Activated naive CD4-positive, alpha-beta T cell treated with anti-CD3 and anti-CD28 coated beads for 36 hours (primary cell): ENCODE data around the gene LIN37. TPM values are rescaled to one million over a fixed set of nuclear protein-coding genes. Genes with fewer than 3 reads are reported as not detected.

ENCODE experiments used
- CTCF ChIA-PET: fragments of 350-600 bp; sonication (Branson Sonifier 250); formaldehyde crosslinking; loops from one replicate; lab custom pipeline; 2021; ENCODE audit warnings: antibody characterized with exemption; lab: Charles Lee
- DNase-seq: peaks from one replicate; pipeline ENCODE4 v3.0.0-alpha.2; 2020
- H3K27ac Mint-ChIP-seq: one replicate; pipeline ENCODE4 v1.8.0; 2021; ENCODE audit warnings: mild to moderate bottlenecking, mixed read lengths
- H3K27me3 Mint-ChIP-seq: one replicate; pipeline ENCODE4 v1.8.0; 2021; ENCODE audit warnings: low read depth, mixed read lengths
- H3K36me3 Mint-ChIP-seq: one replicate; pipeline ENCODE4 v1.8.0; 2021; ENCODE audit warnings: low read depth, mixed read lengths
- H3K4me1 Mint-ChIP-seq: one replicate; pipeline ENCODE4 v1.8.0; 2021; ENCODE audit warnings: low read depth, mixed read lengths
- H3K4me3 Mint-ChIP-seq: one replicate; pipeline ENCODE4 v1.8.0; 2021; ENCODE audit warnings: mild to moderate bottlenecking, moderate library complexity, mixed read lengths
- H3K9me3 Mint-ChIP-seq: one replicate; pipeline ENCODE4 v1.8.0; 2021; ENCODE audit warnings: mixed read lengths
- intact Hi-C: fragments of 100-400 bp; cut with micrococcal nuclease; formaldehyde crosslinking; loops from one replicate; pipeline ENCODE4 v1.15.1; 2023
- total RNA-seq, 2 experiments: library from RNA; stranded (reverse); gene quantifications; one replicate each; pipeline ENCODE4 v1.2.3, GENCODE V29; 2021

Gene LIN37
- total RNA-seq, 2 experiments from 2014 or later = 5.7 to 9.7 TPM

DNA sequence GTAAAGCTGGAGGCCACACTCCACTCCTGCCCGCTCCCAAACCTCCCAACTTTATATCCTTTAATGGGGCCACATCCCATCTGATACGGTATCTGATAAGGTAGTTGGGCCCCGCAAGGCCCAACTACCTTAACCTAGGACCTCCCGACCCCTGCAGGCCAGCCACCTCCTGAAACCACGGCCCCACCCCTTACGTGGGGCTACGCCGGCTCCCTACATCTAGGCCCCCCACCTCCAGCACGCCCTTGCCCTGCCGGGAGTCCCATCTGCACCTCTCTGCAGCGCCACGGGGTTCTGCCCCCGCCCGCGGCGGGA is 8.3 kb upstream of the LIN37 start:
- Mint-ChIP-seq H3K36me3 (peaks cover 28% of the 10 kb centered on the region), H3K9me3 (no peaks in the 10 kb centered on the region), H3K27me3 (no peaks in the 10 kb centered on the region), H3K27ac (no peak overlapping the region), H3K4me3 (peak overlapping the region; percentile 89), H3K4me1 (peaks cover 40% of the 10 kb centered on the region)
- intact Hi-C loops = loop anchor here (1.0 to 10.0 kb wide), 8 partner anchors 18 to 405 kb away; partner anchors contain the start of genes ALKBH6, CAPNS1 and PROSER3
- no peak for DNase-seq
- CTCF ChIA-PET = interaction anchor here (0.6 to 1.8 kb wide), 7 partner anchors 8 to 127 kb away, joined by 3 to 10 read pairs (median 3); partner anchors contain the start of gene LIN37

DNA sequence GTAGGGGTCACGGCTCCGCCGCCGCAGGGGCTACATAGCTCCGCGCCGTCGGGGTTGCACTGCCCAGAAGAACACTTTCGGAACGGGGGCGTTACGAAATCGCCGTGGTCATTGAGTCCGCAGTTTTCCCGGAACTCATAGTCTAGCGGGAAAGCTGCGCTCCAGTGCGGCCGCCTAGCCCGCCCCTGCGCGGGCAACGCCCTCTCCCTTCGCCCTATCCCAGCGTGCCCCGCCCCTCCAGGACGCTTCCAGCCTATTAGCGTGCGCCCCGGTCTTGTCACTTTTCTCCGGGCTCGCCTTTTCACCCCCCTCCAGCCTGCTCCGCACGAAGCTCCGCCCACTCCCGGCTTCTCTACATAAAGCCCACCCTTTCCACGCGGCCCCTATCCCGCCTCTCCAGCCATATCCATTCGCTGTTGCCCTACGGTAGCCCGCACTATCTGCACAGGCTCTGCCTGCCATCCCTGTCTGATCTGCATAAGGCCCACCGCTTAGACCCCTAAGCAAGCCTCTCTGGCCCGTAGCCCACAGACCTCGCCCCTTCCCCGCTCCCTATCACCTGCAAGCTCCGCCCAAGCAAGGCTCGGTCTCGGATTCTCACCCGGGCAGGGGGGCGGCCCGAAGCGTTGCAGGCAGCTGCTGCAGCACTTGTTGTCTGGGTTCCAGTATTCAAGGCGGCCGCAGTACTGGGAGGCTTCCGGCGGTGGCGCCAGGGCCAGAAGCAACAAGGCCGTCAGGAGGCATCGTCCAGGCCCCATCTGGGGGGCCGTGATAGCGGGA is 7.8 kb upstream of the LIN37 start:
- CTCF ChIA-PET = interaction anchor here (0.6 to 1.8 kb wide), 6 partner anchors 9 to 127 kb away, joined by 3 to 10 read pairs (median 3); no protein-coding TSS in a partner anchor
- Mint-ChIP-seq H3K9me3 (no peaks in the 10 kb centered on the region), H3K27me3 (no peaks in the 10 kb centered on the region), H3K36me3 (peaks cover 28% of the 10 kb centered on the region), H3K27ac (peak overlapping the region; percentile 97), H3K4me3 (peak overlapping the region; percentile 89), H3K4me1 (peaks cover 41% of the 10 kb centered on the region)
- intact Hi-C loops = loop anchor here (1.0 to 10.0 kb wide), 8 partner anchors 18 to 404 kb away; partner anchors contain the start of genes ALKBH6, CAPNS1 and PROSER3
- peak; percentile 99 for DNase-seq

DNA sequence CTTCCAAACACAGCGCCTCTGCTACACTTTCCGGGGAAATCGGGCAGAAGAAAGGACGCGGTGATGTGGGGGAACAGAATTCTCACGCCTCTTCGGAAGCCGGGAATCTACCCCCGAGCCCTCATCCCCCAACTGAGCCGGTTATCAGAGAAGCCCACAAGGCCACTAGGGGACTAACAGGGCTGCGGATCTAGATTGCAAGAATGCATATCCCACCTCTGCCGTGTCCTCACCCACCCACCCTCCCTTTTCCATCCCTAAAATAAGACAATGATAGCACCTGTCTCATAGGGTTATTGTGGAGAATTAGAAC is 7.2 kb upstream of the LIN37 start:
- peak overlapping the region; percentile 89 for H3K4me3 Mint-ChIP-seq
- H3K36me3 Mint-ChIP-seq = peaks cover 28% of the 10 kb centered on the region
- H3K27me3 Mint-ChIP-seq = no peaks in the 10 kb centered on the region
- no peaks in the 10 kb centered on the region for H3K9me3 Mint-ChIP-seq
- CTCF ChIA-PET = interaction anchor here (1.0 to 1.8 kb wide), 4 partner anchors 9 to 48 kb away, joined by 3 to 10 read pairs (median 4); no protein-coding TSS in a partner anchor
- peak overlapping the region; percentile 99 for H3K27ac Mint-ChIP-seq
- peaks cover 47% of the 10 kb centered on the region for H3K4me1 Mint-ChIP-seq
- intact Hi-C loops = loop anchor here (10.0 kb wide), 1 partner anchor 404 kb away; the partner anchor contains the start of gene CAPNS1
- DNase-seq = no peak

DNA sequence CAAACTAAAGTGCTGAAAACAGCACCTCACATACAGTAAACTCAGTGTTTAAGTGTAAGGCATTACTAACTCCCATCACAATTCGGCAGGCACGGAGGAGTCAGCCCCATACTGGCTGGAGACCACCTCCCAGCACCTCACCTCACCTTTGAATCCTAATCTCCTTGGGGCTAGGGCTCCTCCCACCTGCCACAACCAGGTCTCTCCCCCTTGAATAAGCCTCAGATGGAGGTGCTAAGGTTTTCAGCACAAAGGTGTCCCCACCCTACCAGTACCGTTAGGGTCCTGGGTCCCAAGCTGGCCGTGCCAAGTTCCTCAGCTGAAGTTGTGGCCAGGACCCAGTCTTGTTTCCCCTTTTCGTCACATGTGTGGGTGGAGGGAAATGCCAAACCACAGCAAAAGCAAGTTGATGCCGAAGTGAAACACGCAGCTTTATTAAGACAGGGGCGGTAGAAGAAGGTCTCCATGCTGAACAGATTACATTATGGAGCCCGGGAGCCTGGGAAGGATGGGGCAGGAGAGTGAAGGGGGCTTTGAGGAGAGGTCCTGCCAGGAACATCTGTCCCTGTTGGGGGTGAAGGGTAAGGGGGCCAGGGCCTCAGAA is 6.2 kb upstream of the LIN37 start, which contains the start of gene IGFLR1:
IGFLR1 (minus strand) TSS at position 332 of the 604 bp plus-strand sequence. CDS start 1,272 bp downstream, outside the sequence.
- Mint-ChIP-seq H3K27me3 (no peaks in the 10 kb centered on the region), H3K9me3 (no peaks in the 10 kb centered on the region), H3K27ac (peak within 1 kb of the TSS; percentile 99), H3K4me1 (peaks cover 48% of the 10 kb centered on the region), H3K36me3 (peaks cover 24% of the 10 kb centered on the region), H3K4me3 (peak within 1 kb of the TSS; percentile 89)
- intact Hi-C loops = loop anchor here (10.0 kb wide), 1 partner anchor 403 kb away; the partner anchor contains the start of gene CAPNS1
- CTCF ChIA-PET = interaction anchor here (1.1 kb wide), 1 partner anchor 15 kb away, joined by 4 read pairs; the partner anchor contains the start of gene PROSER3
- DNase-seq = peak; percentile 93

DNA sequence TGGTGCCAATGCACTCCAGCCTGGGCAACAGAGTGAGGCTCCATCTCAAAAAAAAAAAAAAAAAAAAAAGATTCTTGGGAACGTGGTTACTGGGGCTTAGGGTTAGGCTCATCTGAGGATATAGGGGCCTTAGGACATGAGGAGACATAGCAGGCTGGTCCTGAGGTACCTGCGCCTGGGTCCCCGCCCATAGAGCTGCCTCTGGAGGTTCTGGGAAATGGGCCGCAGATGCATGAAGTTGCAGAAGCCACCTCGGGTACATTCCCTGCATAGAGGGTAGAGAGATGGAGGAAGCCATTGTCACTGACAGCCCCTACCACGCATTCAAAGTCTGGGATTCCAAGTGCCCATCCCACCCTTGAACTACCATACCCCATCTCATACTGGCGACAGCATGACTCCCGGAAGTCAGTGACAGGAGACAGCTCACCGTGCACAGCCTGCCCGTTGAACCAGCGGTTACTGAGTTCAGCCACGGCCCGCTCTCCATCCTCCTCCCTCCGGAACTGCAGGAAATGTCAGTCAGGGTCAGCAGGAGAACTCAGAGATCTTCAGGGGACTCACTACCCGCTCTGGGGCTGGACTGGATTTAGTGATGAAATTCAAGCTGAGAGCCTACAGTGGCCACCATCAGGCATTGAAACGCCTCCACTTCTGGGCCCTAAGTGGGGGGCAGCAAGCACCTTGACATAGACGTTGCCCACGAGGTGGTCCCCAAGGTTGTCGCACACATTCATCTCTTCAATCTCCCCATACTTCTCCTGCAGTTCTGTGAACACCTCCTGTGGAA is 4.5 kb upstream of the LIN37 start:
- CTCF ChIA-PET = interaction anchor here (0.6 to 1.7 kb wide), 2 partner anchors 49 to 188 kb away, joined by 3 to 6 read pairs; no protein-coding TSS in a partner anchor
- no peaks in the 10 kb centered on the region for H3K9me3 Mint-ChIP-seq
- no peak for DNase-seq
- peak overlapping the region; percentile 99 for H3K27ac Mint-ChIP-seq
- intact Hi-C loops = loop anchor here (2.0 to 10.0 kb wide), 3 partner anchors 31 to 401 kb away; partner anchors contain the start of genes ARHGAP33 and CAPNS1
- H3K36me3 Mint-ChIP-seq = peaks cover 17% of the 10 kb centered on the region
- peak overlapping the region; percentile 96 for H3K4me3 Mint-ChIP-seq
- no peaks in the 10 kb centered on the region for H3K27me3 Mint-ChIP-seq
- peaks cover 55% of the 10 kb centered on the region for H3K4me1 Mint-ChIP-seq

DNA sequence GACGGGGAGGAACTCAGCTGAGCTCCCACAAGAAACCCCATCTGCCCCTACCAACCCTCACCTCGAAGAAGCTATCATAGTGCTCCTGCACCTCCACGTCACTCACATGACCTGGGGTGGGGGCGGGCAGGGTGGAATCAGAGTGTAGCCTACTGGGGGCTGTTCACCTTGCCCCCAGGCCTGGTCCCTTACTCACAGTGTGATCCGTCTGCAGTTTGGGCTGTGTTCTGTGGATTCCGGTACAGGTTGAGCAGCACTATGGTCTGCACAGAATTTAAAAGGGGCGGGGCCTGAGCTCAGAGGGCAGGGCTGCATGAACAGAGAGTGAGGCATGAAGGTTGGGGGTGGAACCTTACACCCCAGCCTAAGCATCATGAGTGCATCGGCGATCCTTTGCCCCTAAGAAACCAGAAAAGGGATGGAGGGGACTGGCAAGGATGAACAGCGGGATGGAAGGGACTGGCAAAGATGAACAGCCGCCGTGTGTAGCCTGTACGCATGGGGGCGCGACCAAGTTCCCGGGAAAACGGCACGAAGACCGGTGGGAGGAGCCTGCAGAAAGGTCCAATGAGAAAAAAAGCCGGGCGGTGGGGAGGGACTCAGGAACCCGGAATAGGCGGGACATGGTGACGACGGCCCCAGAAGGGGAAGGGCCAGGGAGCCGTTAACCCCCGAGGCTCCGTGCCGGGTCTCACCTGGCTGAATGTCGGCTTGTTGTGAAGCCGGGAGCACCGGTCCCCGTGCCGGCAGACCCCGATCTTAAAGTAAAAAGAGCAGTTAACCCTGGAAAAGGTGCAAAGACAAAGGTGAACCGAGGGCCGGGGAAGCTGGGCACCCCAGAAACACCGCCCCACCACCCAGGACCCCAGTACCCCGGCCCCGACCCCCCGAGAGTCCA is 3.7 kb upstream of the LIN37 start:
- no peaks in the 10 kb centered on the region for H3K9me3 Mint-ChIP-seq
- no peaks in the 10 kb centered on the region for H3K27me3 Mint-ChIP-seq
- DNase-seq = peak; percentile 97
- H3K36me3 Mint-ChIP-seq = peaks cover 17% of the 10 kb centered on the region
- peak overlapping the region; percentile 99 for H3K27ac Mint-ChIP-seq
- peaks cover 56% of the 10 kb centered on the region for H3K4me1 Mint-ChIP-seq
- CTCF ChIA-PET = interaction anchor here (0.6 to 1.7 kb wide), 3 partner anchors 50 to 187 kb away, joined by 3 to 6 read pairs (median 4); no protein-coding TSS in a partner anchor
- intact Hi-C loops = loop anchor here (1.0 to 10.0 kb wide), 9 partner anchors 27 to 743 kb away; partner anchors contain the start of genes ALKBH6, ARHGAP33, CAPNS1 and NFKBID
- peak overlapping the region; percentile 96 for H3K4me3 Mint-ChIP-seq

DNA sequence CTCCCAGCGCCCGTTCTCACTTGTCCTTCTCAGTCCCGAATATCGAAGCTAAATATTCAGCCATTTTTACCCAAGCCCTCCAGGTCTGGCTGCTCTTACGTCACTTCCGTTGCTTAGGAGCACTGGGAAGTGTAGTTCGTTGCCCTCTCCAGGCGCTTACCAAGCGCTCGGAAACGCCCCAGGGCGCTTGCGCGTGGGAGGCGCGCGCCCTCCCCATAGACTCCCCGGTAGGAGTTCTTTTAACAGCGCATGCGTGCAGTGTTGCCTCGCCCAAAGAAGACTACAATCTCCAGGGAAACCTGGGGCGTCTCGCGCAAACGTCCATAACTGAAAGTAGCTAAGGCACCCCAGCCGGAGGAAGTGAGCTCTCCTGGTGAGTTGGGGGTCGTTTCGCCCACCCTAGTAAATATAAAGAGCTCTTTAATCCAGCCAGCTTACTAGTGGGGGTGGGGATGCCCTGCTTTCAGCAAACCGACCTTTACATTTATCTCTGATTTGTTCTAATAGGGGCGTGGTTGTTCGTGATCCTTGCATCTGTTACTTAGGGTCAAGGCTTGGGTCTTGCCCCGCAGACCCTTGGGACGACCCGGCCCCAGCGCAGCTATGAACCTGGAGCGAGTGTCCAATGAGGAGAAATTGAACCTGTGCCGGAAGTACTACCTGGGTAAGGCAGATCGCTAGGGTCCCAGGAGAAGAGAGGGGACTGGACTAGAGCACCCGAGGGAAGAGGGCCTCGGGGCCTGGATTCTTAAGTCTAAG is 2.9 kb upstream of the LIN37 start, which contains the start of the genes PSENEN and U2AF1L4:
PSENEN (plus strand) TSS at position 324 of the 759 bp plus-strand sequence; CDS start at position 604, 280 bp downstream.
U2AF1L4 (minus strand) TSS at position 91 of the 759 bp plus-strand sequence; CDS start at position 64, 27 bp downstream.
- intact Hi-C loops = loop anchor here (1.0 to 10.0 kb wide), 9 partner anchors 28 to 742 kb away; partner anchors contain the start of genes ALKBH6, ARHGAP33, CAPNS1 and NFKBID
- Mint-ChIP-seq H3K4me1 (peaks cover 58% of the 10 kb centered on the region), H3K27me3 (no peaks in the 10 kb centered on the region), H3K4me3 (peak within 1 kb of the TSS; percentile 96), H3K27ac (peak within 1 kb of the TSS; percentile 99), H3K36me3 (peaks cover 17% of the 10 kb centered on the region), H3K9me3 (no peaks in the 10 kb centered on the region)
- CTCF ChIA-PET = interaction anchor here (1.1 kb wide), 1 partner anchor 51 kb away, joined by 4 read pairs; no protein-coding TSS in a partner anchor
- peak; percentile 97 for DNase-seq

DNA sequence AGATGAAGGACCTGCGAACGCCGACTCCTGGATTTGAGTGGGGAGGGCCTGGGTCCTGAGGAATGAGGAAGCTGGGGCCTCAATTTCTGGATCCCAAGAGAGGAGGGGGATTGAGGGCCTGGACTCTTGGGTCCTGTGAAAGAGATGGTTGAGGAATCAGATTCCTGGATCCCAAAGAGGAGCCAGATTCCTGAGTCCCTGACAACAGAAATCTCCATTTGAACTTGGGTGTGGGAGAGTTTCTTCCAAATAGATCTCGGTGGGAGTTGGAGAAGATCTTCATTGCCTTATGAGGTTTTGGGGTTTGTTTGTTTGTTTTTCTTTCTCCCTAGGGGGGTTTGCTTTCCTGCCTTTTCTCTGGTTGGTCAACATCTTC is 2.3 kb upstream of the LIN37 start:
- CTCF ChIA-PET = interaction anchor here (1.1 kb wide), 1 partner anchor 52 kb away, joined by 4 read pairs; no protein-coding TSS in a partner anchor
- peak overlapping the region; percentile 99 for H3K27ac Mint-ChIP-seq

DNA sequence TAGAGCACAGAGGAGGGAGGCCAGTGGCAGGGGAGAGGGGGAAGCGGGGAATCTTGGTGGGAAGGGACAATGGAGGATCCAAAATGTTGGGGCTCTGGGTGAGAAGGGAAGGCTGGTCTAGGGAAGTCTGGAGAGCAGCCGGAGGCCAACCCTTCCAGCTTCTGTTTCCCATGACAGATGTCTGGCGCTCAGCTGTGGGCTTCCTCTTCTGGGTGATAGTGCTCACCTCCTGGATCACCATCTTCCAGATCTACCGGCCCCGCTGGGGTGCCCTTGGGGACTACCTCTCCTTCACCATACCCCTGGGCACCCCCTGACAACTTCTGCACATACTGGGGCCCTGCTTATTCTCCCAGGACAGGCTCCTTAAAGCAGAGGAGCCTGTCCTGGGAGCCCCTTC is 1.8 kb upstream of the LIN37 start:
- CTCF ChIA-PET = no interaction called here
- H3K27me3 Mint-ChIP-seq = no peaks in the 10 kb centered on the region
- peaks cover 12% of the 10 kb centered on the region for H3K36me3 Mint-ChIP-seq
- DNase-seq = no peak
- intact Hi-C loops = loop anchor here (5.0 to 10.0 kb wide), 2 partner anchors 398 to 741 kb away; partner anchors contain the start of genes CAPNS1 and ZNF566
- no peaks in the 10 kb centered on the region for H3K9me3 Mint-ChIP-seq
- peaks cover 58% of the 10 kb centered on the region for H3K4me1 Mint-ChIP-seq
- peak overlapping the region; percentile 96 for H3K4me3 Mint-ChIP-seq
- peak overlapping the region; percentile 99 for H3K27ac Mint-ChIP-seq

More for the DNA sequence above, 2.3 kb upstream of the LIN37 start:
- Mint-ChIP-seq H3K27me3 (no peaks in the 10 kb centered on the region), H3K4me1 (peaks cover 58% of the 10 kb centered on the region), H3K9me3 (no peaks in the 10 kb centered on the region), H3K36me3 (peaks cover 12% of the 10 kb centered on the region), H3K4me3 (peak overlapping the region; percentile 96)
- intact Hi-C loops = loop anchor here (5.0 to 10.0 kb wide), 2 partner anchors 399 to 741 kb away; partner anchors contain the start of genes CAPNS1 and ZNF566
- DNase-seq = no peak

DNA sequence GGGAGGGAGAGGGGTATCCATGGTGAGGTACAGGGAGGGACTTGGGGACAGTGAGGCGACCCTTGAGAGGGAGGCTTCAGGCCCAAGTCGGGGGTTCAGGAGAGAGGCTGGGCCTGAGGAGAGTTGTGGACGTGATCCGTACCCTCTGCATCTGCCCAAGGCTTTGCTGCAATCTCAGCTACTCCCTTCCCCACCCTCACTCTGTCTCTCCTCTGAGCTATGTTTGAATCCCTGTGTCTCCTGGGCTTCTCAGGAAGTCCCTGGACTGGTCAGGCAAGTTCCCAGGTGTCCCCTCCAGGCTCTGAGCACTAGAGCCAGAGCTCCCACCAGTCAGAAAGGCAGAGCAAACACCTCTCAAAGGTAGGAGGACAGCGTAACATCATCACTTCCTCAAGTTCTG is 1.8 kb downstream of the LIN37 start:
- Mint-ChIP-seq H3K4me3 (peak overlapping the region; percentile 98), H3K27ac (no peak overlapping the region), H3K36me3 (peaks cover 9% of the 10 kb centered on the region), H3K4me1 (peaks cover 33% of the 10 kb centered on the region), H3K9me3 (no peaks in the 10 kb centered on the region), H3K27me3 (no peaks in the 10 kb centered on the region)
- intact Hi-C loops = no loop called here
- CTCF ChIA-PET = no interaction called here
- DNase-seq = no peak
